Activated B cell treated with CpG ODN at 0.5 μM for 24 hours (primary cell): ENCODE data around the gene TMEM183A. TPM values are rescaled to one million over a fixed set of nuclear protein-coding genes. Genes with fewer than 3 reads are reported as not detected.

Experiments
- ATAC-seq: fragments of 200-7000 bp; cut with Tn5 transposase; one replicate; pipeline ENCODE4 v1.10.0; 2021; ENCODE audit warnings: low read depth, mild to moderate bottlenecking, moderate library complexity
- CTCF ChIA-PET: fragments of 350-600 bp; sonication (Branson Sonifier 250); formaldehyde crosslinking; loops from one replicate; lab custom pipeline; 2021; ENCODE audit warnings: antibody characterized with exemption; lab: Charles Lee
- POLR2A ChIA-PET: fragments of 350-600 bp; sonication (Branson Sonifier 250); formaldehyde crosslinking; loops from one replicate; lab custom pipeline; 2021; ENCODE audit warnings: antibody characterized with exemption; lab: Charles Lee
- DNase-seq: peaks from one replicate; pipeline ENCODE4 v3.0.0; 2022
- H3K27ac Mint-ChIP-seq: one replicate; pipeline ENCODE4 v1.8.0; 2020; ENCODE audit warnings: mixed read lengths
- H3K27me3 Mint-ChIP-seq: one replicate; pipeline ENCODE4 v1.8.0; 2021; ENCODE audit warnings: mixed read lengths
- H3K36me3 Mint-ChIP-seq: one replicate; pipeline ENCODE4 v1.8.0; 2021; ENCODE audit warnings: low read depth, mixed read lengths
- H3K4me1 Mint-ChIP-seq: one replicate; pipeline ENCODE4 v1.8.0; 2021; ENCODE audit warnings: mixed read lengths
- H3K4me3 Mint-ChIP-seq: one replicate; pipeline ENCODE4 v1.8.0; 2020; ENCODE audit warnings: mild to moderate bottlenecking, mixed read lengths
- H3K9me3 Mint-ChIP-seq: one replicate; pipeline ENCODE4 v1.8.0; 2020; ENCODE audit warnings: mixed read lengths
- CTCF ChIP-seq: fragments of 200-600 bp; IDR thresholded peaks from one replicate; pipeline ENCODE4 v1.8.0; 2022; ENCODE audit warnings: antibody characterized with exemption, mild to moderate bottlenecking
- intact Hi-C: fragments of 100-400 bp; cut with micrococcal nuclease; formaldehyde crosslinking; loops from one replicate; pipeline ENCODE4 v1.15.1; 2024
- total RNA-seq: library from RNA; stranded (reverse); gene quantifications from 2 replicates; pipeline ENCODE4 v1.2.3, GENCODE V29; 2022

The TMEM183A gene
- total RNA-seq, 1 donor from 2014 or later = 70.6 TPM

GRCh38 chr1:203043830-203044545 is 36.8 kb downstream of the TMEM183A start:
- DNase-seq = no peak

GRCh38 chr1:203044546-203045250 is 37.5 kb downstream of the TMEM183A start:
- ATAC-seq (no peak), DNase-seq (no peak)
- Mint-ChIP-seq H3K9me3 (no peaks in the 10 kb centered on the region), H3K27me3 (peaks cover 7% of the 10 kb centered on the region), H3K27ac (no peak overlapping the region), H3K4me3 (no peak overlapping the region), H3K36me3 (no peaks in the 10 kb centered on the region), H3K4me1 (no peaks in the 10 kb centered on the region)
- intact Hi-C loops = no loop called here
- TF ChIP-seq CTCF = no peak
- CTCF ChIA-PET = no interaction called here
- POLR2A ChIA-PET = no interaction called here

More at GRCh38 chr1:203043830-203044545, 36.8 kb downstream of the TMEM183A start:
- no peak overlapping the region for H3K4me3 Mint-ChIP-seq
- POLR2A ChIA-PET = no interaction called here
- TF ChIP-seq CTCF = no peak
- H3K4me1 Mint-ChIP-seq = peaks cover 3% of the 10 kb centered on the region
- no peaks in the 10 kb centered on the region for H3K9me3 Mint-ChIP-seq
- no peaks in the 10 kb centered on the region for H3K36me3 Mint-ChIP-seq
- H3K27me3 Mint-ChIP-seq = peaks cover 10% of the 10 kb centered on the region
- ATAC-seq = no peak
- intact Hi-C loops = no loop called here
- CTCF ChIA-PET = no interaction called here
- no peak overlapping the region for H3K27ac Mint-ChIP-seq

- no peak for TF ChIP-seq CTCF
- intact Hi-C loops = no loop called here
- no peak for ATAC-seq
- Mint-ChIP-seq H3K27ac (no peak overlapping the region), H3K4me1 (no peaks in the 10 kb centered on the region), H3K9me3 (no peaks in the 10 kb centered on the region), H3K4me3 (no peak overlapping the region), H3K27me3 (peaks cover 7% of the 10 kb centered on the region), H3K36me3 (no peaks in the 10 kb centered on the region)
- POLR2A ChIA-PET = no interaction called here
- no peak for DNase-seq
- CTCF ChIA-PET = no interaction called here
Measured at GRCh38 chr1:203045336-203045735, 38.2 kb downstream of the TMEM183A start.

- H3K36me3 Mint-ChIP-seq = no peaks in the 10 kb centered on the region
- H3K9me3 Mint-ChIP-seq = no peaks in the 10 kb centered on the region
- CTCF ChIA-PET = no interaction called here
- intact Hi-C loops = no loop called here
- H3K4me1 Mint-ChIP-seq = no peaks in the 10 kb centered on the region
- H3K27me3 Mint-ChIP-seq = peaks cover 9% of the 10 kb centered on the region
- POLR2A ChIA-PET = no interaction called here
- DNase-seq (no peak), ATAC-seq (no peak)
- H3K4me3 Mint-ChIP-seq = no peak overlapping the region
- no peak overlapping the region for H3K27ac Mint-ChIP-seq
- no peak for TF ChIP-seq CTCF
Measured at GRCh38 chr1:203045821-203046594, 38.8 kb downstream of the TMEM183A start.
